Upper lobe of left lung (tissue), 4 donors: ENCODE results near the gene TFIP11.

Experiments used
- CTCF ChIP-seq, 6 experiments: fragments of 450-650 bp in 4 of 6; fragments of 200-600 bp in 2 of 6; sonication (generic) in 2 of 6; IDR thresholded peaks; one replicate each; pipeline ENCODE4 v1.5.1; 2016 to 2019; ENCODE audit warnings: antibody characterized with exemption in 6 of 6
- EP300 ChIP-seq, 4 donors: sonication (generic); formaldehyde crosslinking; IDR thresholded peaks; one replicate each; pipeline ENCODE4 v1.5.1; 2017; ENCODE audit warnings: antibody characterized with exemption in 4 of 4, control low read depth in 2 of 4
- POLR2A ChIP-seq, 4 donors: fragments of 450-650 bp; IDR thresholded peaks; one replicate each; pipeline ENCODE4 v1.5.1; 2016 to 2017; ENCODE audit warnings: antibody characterized with exemption in 4 of 4, mild to moderate bottlenecking in 2 of 4
- POLR2AphosphoS5 ChIP-seq, 2 donors: sonication (generic); formaldehyde crosslinking; IDR thresholded peaks; one replicate each; pipeline ENCODE4 v1.5.1; 2017; ENCODE audit warnings: antibody characterized with exemption in 2 of 2

GRCh38 chr22:26457661-26458272 is 54.5 kb downstream of the TFIP11 start:
- TF ChIP-seq EP300 (IDR thresholded peaks at IDR 0.05), result no peak
- TF ChIP-seq POLR2A (IDR thresholded peaks at IDR 0.05), result no peak
- no peak for TF ChIP-seq CTCF (IDR thresholded peaks at IDR 0.05)
- no peak for TF ChIP-seq POLR2AphosphoS5 (IDR thresholded peaks at IDR 0.05)
